Lung (tissue), 12 donors: ENCODE results near the gene NDUFB11. TPM values are rescaled to one million over a fixed set of nuclear protein-coding genes. Genes with fewer than 3 reads are reported as not detected.
"Not testable (repeated sequence)": the region's sequence is repeated elsewhere in the genome, so short reads cannot be mapped to it uniquely, and the experiment has no call there.

Source experiments
- ATAC-seq: fragments of 200-7000 bp; cut with Tn5 transposase; one replicate; pipeline ENCODE4 v1.9.1; 2020; ENCODE audit warnings: moderate number of reproducible peaks; ENCODE audit not compliant: insufficient read depth, low FRiP score
- DNase-seq, 3 donors: peaks; one replicate each; pipeline ENCODE4 v3.0.0-alpha.2; 2013 to 2017
- H3K27ac ChIP-seq, 2 donors: one replicate each; pipeline ENCODE4 v1.5.1; 2013; ENCODE audit warnings: mild to moderate bottlenecking in 2 of 2, moderate library complexity in 2 of 2, control low read depth in 1 of 2, inconsistent platforms in 1 of 2, low read depth in 1 of 2, low read length in 1 of 2
- H3K27me3 ChIP-seq, 3 donors: one replicate each; pipeline ENCODE4 v1.5.1; 2013; ENCODE audit warnings: low read length in 2 of 3; ENCODE audit not compliant: control insufficient read depth in 3 of 3, insufficient read depth in 3 of 3
- H3K36me3 ChIP-seq, 4 donors: one replicate each; pipeline ENCODE4 v1.5.1; 2013; ENCODE audit warnings: low read length in 4 of 4, mild to moderate bottlenecking in 1 of 4, moderate library complexity in 1 of 4; ENCODE audit not compliant: control insufficient read depth in 4 of 4, insufficient read depth in 4 of 4
- H3K4me1 ChIP-seq, 5 donors: one replicate each; pipeline ENCODE4 v1.5.1; 2013; ENCODE audit warnings: low read length in 5 of 5, mild to moderate bottlenecking in 2 of 5, moderate library complexity in 1 of 5; ENCODE audit not compliant: control insufficient read depth in 5 of 5, insufficient read depth in 5 of 5
- H3K4me3 ChIP-seq: one replicate; pipeline ENCODE4 v1.5.1; 2013; ENCODE audit warnings: mild to moderate bottlenecking, control low read depth, moderate library complexity
- H3K9ac ChIP-seq, 2 donors: one replicate each; pipeline ENCODE4 v1.5.1; 2013; ENCODE audit warnings: low read length in 2 of 2, control low read depth in 1 of 2; ENCODE audit not compliant: insufficient read depth in 1 of 2
- H3K9me3 ChIP-seq, 4 donors: one replicate each; pipeline ENCODE4 v1.5.1; 2013; ENCODE audit warnings: low read length in 3 of 4, mild to moderate bottlenecking in 1 of 4, moderate library complexity in 1 of 4; ENCODE audit not compliant: control insufficient read depth in 4 of 4, insufficient read depth in 3 of 4
- CTCF ChIP-seq: IDR thresholded peaks from 2 replicates; pipeline ENCODE4 v1.5.1; 2012; ENCODE audit warnings: mild to moderate bottlenecking; ENCODE audit errors: control extremely low read depth, extremely low read depth
- WGBS, 2 donors: extraction: QIAGEN DNeasy Blood & Tissue Kit; methylation state at CpG; one replicate each; pipeline ENCODE4 v1.1.7; 2013; 5-methylcytosine and 5-hydroxymethylcytosine counted together
- polyA plus RNA-seq, 2 donors: library from polyadenylated mRNA; stranded (reverse); fragments of 200-250 nt; gene quantifications; one replicate each; pipeline ENCODE4 v1.2.1, GENCODE V29; 2013
- total RNA-seq, 2 donors: library from RNA; depleted of rRNA in 1 of 2; stranded (reverse); fragments of >200 nt in 1 of 2; gene quantifications; one replicate each; pipeline ENCODE4 v1.2.1, GENCODE V29; 2014 to 2021
- donor health status: control.
- donor health status: control.
- donor health status: Bipolar disorder and iron deficiency.
- donor health status: healthy.
- donor health status: DM: yes; HTN: yes; CAD: no.

NDUFB11 gene
- total and polyA plus RNA-seq, 4 donors = 69.7 to 96.0 (median 76.0) TPM

- 37 to 46% methylated on average over 9 to 11 of the region's 11 CpGs for WGBS, 2 donors
- no peak overlapping the region for H3K4me3 ChIP-seq
- H3K4me1 ChIP-seq = peaks cover 0 to 3% (median 0%) of the 10 kb centered on the region in 5 donors
- peak overlapping the region in 1 of 2 donors; percentile 91 for H3K27ac ChIP-seq
- H3K9ac ChIP-seq = peak overlapping the region in 1 of 2 donors; percentile 8
- no peaks in the 10 kb centered on the region for H3K36me3 ChIP-seq
- TF ChIP-seq CTCF = no peak
- peaks cover 0 to 8% (median 0%) of the 10 kb centered on the region in 4 donors for H3K9me3 ChIP-seq
- H3K27me3 ChIP-seq = peaks cover 0 to 12% (median 7%) of the 10 kb centered on the region in 3 donors
- DNase-seq (peak in 1 of 3 donors; percentile 30), ATAC-seq (no peak)
Observed at GRCh38 chrX:47129899-47130358, 14.6 kb downstream of the NDUFB11 start.

DNA sequence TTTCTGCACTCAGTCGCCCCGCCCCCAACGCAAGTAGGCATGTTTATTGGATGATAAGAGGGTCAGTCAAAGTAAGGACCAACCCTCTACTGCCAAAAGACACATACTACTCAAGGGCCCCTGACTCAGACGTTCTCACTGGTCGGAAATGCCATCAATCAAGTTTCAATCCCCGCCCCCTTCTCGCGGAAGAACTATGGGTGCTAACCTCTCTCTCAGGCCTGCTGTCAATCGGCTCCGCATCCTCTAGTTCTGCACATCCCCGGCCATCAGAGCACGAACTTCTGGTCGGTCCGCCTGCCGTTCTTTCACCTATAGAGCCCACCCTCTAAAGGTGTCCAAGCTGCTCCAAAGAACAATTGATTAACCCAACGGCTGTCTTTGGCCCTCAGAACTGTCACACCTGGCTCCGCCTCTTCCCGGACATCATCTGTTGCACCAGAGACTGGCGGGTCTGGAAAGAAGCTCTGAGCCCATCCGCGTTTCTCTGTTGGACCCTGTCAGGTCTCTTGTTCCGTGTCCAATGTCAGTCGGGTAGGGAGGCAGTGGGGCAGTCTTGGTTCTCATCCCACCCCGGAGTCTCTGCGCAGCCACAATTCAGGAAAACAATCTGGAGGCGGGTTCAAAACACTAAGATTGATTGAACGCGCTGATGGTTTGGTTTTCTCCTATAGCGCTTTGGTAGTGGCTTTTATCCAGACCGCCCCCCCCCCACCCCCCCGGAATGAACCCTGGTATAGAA lies 15.2 kb downstream of the NDUFB11 start:
- H3K27me3 ChIP-seq = peaks cover 0 to 10% (median 5%) of the 10 kb centered on the region in 3 donors
- DNase-seq = peak; percentile 94 to 98 (median 97)
- H3K4me3 ChIP-seq = peak overlapping the region; percentile 42
- 0 to 34% methylated on average over 31 of the region's 31 CpGs for WGBS, 2 donors
- no peak for TF ChIP-seq CTCF
- H3K9ac ChIP-seq = peak overlapping the region in 1 of 2 donors; percentile 8
- no peaks in the 10 kb centered on the region for H3K36me3 ChIP-seq
- peak; percentile 84 for ATAC-seq
- peaks cover 0 to 8% (median 0%) of the 10 kb centered on the region in 4 donors for H3K9me3 ChIP-seq
- peaks cover 0 to 3% (median 0%) of the 10 kb centered on the region in 5 donors for H3K4me1 ChIP-seq
- H3K27ac ChIP-seq = peak overlapping the region; percentile 53 to 91

DNA sequence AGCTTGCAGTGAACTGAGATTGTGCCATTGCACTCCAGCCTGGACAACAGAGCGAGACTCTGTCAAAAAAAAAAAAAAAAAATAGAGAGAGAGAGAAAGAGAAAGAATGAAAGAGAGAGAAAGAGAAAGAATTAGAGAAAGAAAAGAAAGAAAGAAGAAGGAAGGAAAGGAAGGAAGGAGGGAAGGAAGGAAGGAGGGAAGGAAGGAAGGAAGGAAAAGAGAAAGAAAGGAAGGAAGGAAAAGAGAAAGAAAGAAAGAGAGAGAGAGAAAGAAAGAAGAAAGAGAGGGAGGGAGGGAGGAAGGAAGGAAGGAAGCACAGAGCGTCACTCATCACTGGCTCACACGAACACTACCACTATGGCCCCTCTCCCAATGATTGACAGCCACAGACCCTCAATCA lies 20.0 kb downstream of the NDUFB11 start:
- H3K4me1 ChIP-seq, H3K27ac ChIP-seq, DNase-seq, H3K36me3 ChIP-seq, H3K9ac ChIP-seq, ATAC-seq, H3K4me3 ChIP-seq: not testable (repeated sequence)
- WGBS, 2 donors = 55 to 73% methylated on average over 2 to 3 of the region's 3 CpGs
- peaks cover 0 to 14% (median 5%) of the 10 kb centered on the region in 3 donors for H3K27me3 ChIP-seq
- H3K9me3 ChIP-seq = peaks cover 0 to 10% (median 0%) of the 10 kb centered on the region in 4 donors

- not testable (repeated sequence) for ATAC-seq, H3K9ac ChIP-seq, H3K4me1 ChIP-seq, DNase-seq, H3K27ac ChIP-seq, H3K36me3 ChIP-seq, H3K9me3 ChIP-seq, H3K4me3 ChIP-seq, H3K27me3 ChIP-seq
- 88 to 97% methylated on average over 7 of the region's 7 CpGs for WGBS, 2 donors
Observed at GRCh38 chrX:47116551-47117110, 27.9 kb downstream of the NDUFB11 start.
